MM.1S (cell line): ENCODE measurements around the gene RPUSD1.

Source experiments
- DNase-seq: peaks from one replicate; pipeline ENCODE4 v3.0.0-alpha.2; 2015
- H2AFZ ChIP-seq: fragments of 300-600 bp; sonication (generic); 2 replicates; pipeline ENCODE4 v1.6.0; 2016; ENCODE audit warnings: antibody characterized with exemption, low read length
- H3F3A ChIP-seq: fragments of 300-600 bp; sonication (generic); 2 replicates; pipeline ENCODE4 v1.6.1; 2016; ENCODE audit warnings: mild to moderate bottlenecking, antibody characterized with exemption, low read length, moderate library complexity, mixed read lengths; ENCODE audit not compliant: insufficient read depth
- H3K27ac ChIP-seq: fragments of 300-600 bp; sonication (generic); 2 replicates; pipeline ENCODE4 v1.5.1; 2016; ENCODE audit warnings: mild to moderate bottlenecking, low read length
- H3K27me3 ChIP-seq: fragments of 300-600 bp; sonication (generic); replicated peaks from 2 replicates; pipeline ENCODE4 v1.6.0; 2016; ENCODE audit warnings: low read length; ENCODE audit not compliant: insufficient read depth
- H3K36me3 ChIP-seq: fragments of 300-600 bp; sonication (generic); replicated peaks from 2 replicates; pipeline ENCODE4 v1.6.1; 2016; ENCODE audit warnings: mild to moderate bottlenecking, low read length, mixed read lengths; ENCODE audit not compliant: insufficient read depth
- H3K4me1 ChIP-seq: fragments of 300-600 bp; sonication (generic); 2 replicates; pipeline ENCODE4 v1.6.1; 2016; ENCODE audit warnings: low read length, mixed read lengths
- H3K4me2 ChIP-seq: fragments of 300-600 bp; sonication (generic); 2 replicates; pipeline ENCODE4 v1.6.0; 2016; ENCODE audit warnings: low read depth, low read length
- H3K4me3 ChIP-seq: fragments of 300-600 bp; sonication (generic); 2 replicates; pipeline ENCODE4 v1.5.1; 2016; ENCODE audit warnings: low read length, mixed read lengths
- H3K79me2 ChIP-seq: fragments of 300-600 bp; sonication (generic); 2 replicates; pipeline ENCODE4 v1.6.1; 2016; ENCODE audit warnings: mixed run types, low read length, mixed read lengths
- H3K9ac ChIP-seq: fragments of 300-600 bp; sonication (generic); 2 replicates; pipeline ENCODE4 v1.6.1; 2016; ENCODE audit warnings: low read length, mixed read lengths
- H3K9me2 ChIP-seq: fragments of 300-600 bp; sonication (generic); replicated peaks from 2 replicates; pipeline ENCODE4 v1.6.1; 2016; ENCODE audit warnings: mild to moderate bottlenecking, low read length, mixed read lengths; ENCODE audit not compliant: insufficient read depth
- H3K9me3 ChIP-seq: fragments of 300-600 bp; sonication (generic); replicated peaks from 2 replicates; pipeline ENCODE4 v1.6.1; 2016; ENCODE audit warnings: mild to moderate bottlenecking, low read length, mixed read lengths; ENCODE audit not compliant: insufficient read depth
- H4K20me1 ChIP-seq: fragments of 300-600 bp; sonication (generic); 2 replicates; pipeline ENCODE4 v1.6.1; 2016; ENCODE audit warnings: mild to moderate bottlenecking, low read length, moderate library complexity, mixed read lengths; ENCODE audit not compliant: insufficient read depth
- CTCF ChIP-seq: fragments of 300-600 bp; sonication (generic); IDR thresholded peaks from 2 replicates; pipeline ENCODE4 v1.5.1; 2016; ENCODE audit warnings: antibody characterized with exemption, low read length, mixed read lengths
- EZH2 ChIP-seq: fragments of 300-600 bp; sonication (generic); optimal IDR thresholded peaks from 2 replicates; pipeline ENCODE3; 2017; ENCODE audit warnings: low read depth, mild to moderate bottlenecking, antibody characterized with exemption, low read length, mixed read lengths
- EZH2phosphoT487 ChIP-seq: fragments of 300-600 bp; sonication (generic); IDR thresholded peaks from 2 replicates; pipeline ENCODE4 v1.6.1; 2018; ENCODE audit warnings: antibody characterized with exemption, low read length

RPUSD1 gene

GRCh38 chr16:827513-827912 is 39.3 kb upstream of the RPUSD1 start:
- H2AFZ ChIP-seq: no peak overlapping the region
- DNase-seq: no peak
- no peaks in the 10 kb centered on the region for H3F3A ChIP-seq
- no peaks in the 10 kb centered on the region for H4K20me1 ChIP-seq
- H3K27me3 ChIP-seq: peaks cover 95% of the 10 kb centered on the region
- H3K9ac ChIP-seq: no peak overlapping the region
- no peak overlapping the region for H3K4me3 ChIP-seq
- TF ChIP-seq EZH2 (no peak), CTCF (no peak), EZH2phosphoT487 (no peak)
- no peaks in the 10 kb centered on the region for H3K36me3 ChIP-seq
- H3K9me2 ChIP-seq: no peaks in the 10 kb centered on the region
- H3K4me1 ChIP-seq: no peaks in the 10 kb centered on the region
- H3K9me3 ChIP-seq: no peaks in the 10 kb centered on the region
- no peak overlapping the region for H3K4me2 ChIP-seq
- no peak overlapping the region for H3K27ac ChIP-seq
- no peaks in the 10 kb centered on the region for H3K79me2 ChIP-seq

GRCh38 chr16:825341-826061 is 37.3 kb upstream of the RPUSD1 start:
- no peak for DNase-seq
- TF ChIP-seq EZH2phosphoT487: no peak
- TF ChIP-seq CTCF: no peak
- no peak for TF ChIP-seq EZH2
- Histone ChIP-seq H3F3A (no peaks in the 10 kb centered on the region), H2AFZ (no peak overlapping the region), H3K36me3 (no peaks in the 10 kb centered on the region), H3K4me2 (no peak overlapping the region), H3K9me2 (no peaks in the 10 kb centered on the region), H3K4me1 (no peaks in the 10 kb centered on the region), H3K9me3 (no peaks in the 10 kb centered on the region), H3K27ac (no peak overlapping the region), H3K4me3 (no peak overlapping the region), H3K9ac (no peak overlapping the region), H3K79me2 (no peaks in the 10 kb centered on the region), H4K20me1 (no peaks in the 10 kb centered on the region), H3K27me3 (peaks cover 93% of the 10 kb centered on the region)

- Histone ChIP-seq H3K27ac (no peak overlapping the region), H3K79me2 (no peaks in the 10 kb centered on the region), H2AFZ (no peak overlapping the region), H3K9me2 (no peaks in the 10 kb centered on the region), H3K9ac (no peak overlapping the region), H3K9me3 (no peaks in the 10 kb centered on the region), H3F3A (no peaks in the 10 kb centered on the region), H3K4me3 (no peak overlapping the region), H3K27me3 (peaks cover 90% of the 10 kb centered on the region), H4K20me1 (no peaks in the 10 kb centered on the region), H3K4me1 (no peaks in the 10 kb centered on the region), H3K4me2 (no peak overlapping the region), H3K36me3 (no peaks in the 10 kb centered on the region)
- TF ChIP-seq CTCF (no peak), EZH2phosphoT487 (no peak), EZH2 (no peak)
- no peak for DNase-seq
These were observed 36.4 kb upstream of the RPUSD1 start for GRCh38 chr16:824601-825000.
